IMR-90 (cell line): ENCODE results near the gene ACSL3. TPM values are rescaled to one million over a fixed set of nuclear protein-coding genes. Genes with fewer than 3 reads are reported as not detected.

ENCODE experiments used
- ATAC-seq: fragments of 200-7000 bp; cut with Tn5 transposase; 2 replicates; pipeline ENCODE4 v1.9.1; 2020; ENCODE audit warnings: low read depth, mild to moderate bottlenecking, moderate library complexity
- BruUV-seq: library from RNA; stranded (reverse); fragments of 400-500 nt; replicated peaks from 2 replicates; lab custom pipeline; 2021; lab: Mats Ljungman, UMichigan
- CTCF ChIA-PET: fragments of 300-600 bp; formaldehyde crosslinking; extraction: SDS; loops from one replicate; lab custom pipeline; 2021; ENCODE audit warnings: antibody characterized with exemption; lab: Yijun Ruan, JAX
- POLR2A ChIA-PET: fragments of 300-600 bp; sonication (Branson Sonifier 250); formaldehyde crosslinking; loops from one replicate; lab custom pipeline; 2022; ENCODE audit warnings: antibody characterized with exemption; ENCODE audit not compliant: unreplicated experiment; lab: Charles Lee
- DNase-seq: peaks from one replicate; pipeline ENCODE4 v3.0.0; 2013
- H2AFZ ChIP-seq: replicated peaks from 2 replicates; pipeline ENCODE3; 2013; ENCODE audit warnings: low read length, mild to moderate bottlenecking; ENCODE audit not compliant: poor library complexity
- H2AK5ac ChIP-seq: 2 replicates; pipeline ENCODE4 v1.6.1; 2013; ENCODE audit warnings: low read depth, low read length, inconsistent platforms
- H2AK9ac ChIP-seq: replicated peaks from 2 replicates; pipeline ENCODE3; 2013; ENCODE audit warnings: mild to moderate bottlenecking, low read depth, low read length, moderate library complexity; ENCODE audit not compliant: poor library complexity
- H2BK120ac ChIP-seq: 2 replicates; pipeline ENCODE4 v1.6.1; 2013; ENCODE audit warnings: low read depth, low read length, inconsistent platforms
- H2BK15ac ChIP-seq: 3 replicates; pipeline ENCODE4 v1.6.1; 2013; ENCODE audit warnings: low read depth, low read length, inconsistent platforms
- H2BK20ac ChIP-seq: 2 replicates; pipeline ENCODE4 v1.6.1; 2013; ENCODE audit warnings: low read depth, mild to moderate bottlenecking, inconsistent platforms, low read length, moderate library complexity
- H2BK5ac ChIP-seq: 2 replicates; pipeline ENCODE4 v1.6.1; 2013; ENCODE audit warnings: mild to moderate bottlenecking, low read depth, low read length, inconsistent platforms; ENCODE audit not compliant: poor library complexity, severe bottlenecking
- H3K14ac ChIP-seq: replicated peaks from 2 replicates; pipeline ENCODE4 v1.6.1; 2013; ENCODE audit warnings: low read depth, low read length, inconsistent platforms
- H3K18ac ChIP-seq: 2 replicates; pipeline ENCODE4 v1.6.1; 2013; ENCODE audit warnings: low read depth, low read length, control low read depth
- H3K23ac ChIP-seq: 2 replicates; pipeline ENCODE4 v1.6.1; 2013; ENCODE audit warnings: low read depth, low read length, inconsistent platforms
- H3K27ac ChIP-seq: 2 replicates; pipeline ENCODE4 v1.5.1; 2013; ENCODE audit warnings: mild to moderate bottlenecking, control low read depth, low read length; ENCODE audit not compliant: insufficient read depth
- H3K27me3 ChIP-seq: 2 replicates; pipeline ENCODE4 v1.6.1; 2013; ENCODE audit warnings: low read length; ENCODE audit not compliant: control insufficient read depth, insufficient read depth
- H3K36me3 ChIP-seq: 2 replicates; pipeline ENCODE4 v1.6.1; 2013; ENCODE audit warnings: low read length, mixed read lengths; ENCODE audit not compliant: control insufficient read depth, insufficient read depth
- H3K4ac ChIP-seq: 2 replicates; pipeline ENCODE4 v1.6.1; 2013; ENCODE audit warnings: low read depth, low read length, inconsistent platforms
- H3K4me1 ChIP-seq: 2 replicates; pipeline ENCODE4 v1.6.1; 2013; ENCODE audit warnings: low read length, mixed read lengths; ENCODE audit not compliant: control insufficient read depth, insufficient read depth
- H3K4me2 ChIP-seq: 2 replicates; pipeline ENCODE4 v1.6.1; 2013; ENCODE audit warnings: low read depth, mild to moderate bottlenecking, control low read depth, low read length, moderate library complexity
- H3K4me3 ChIP-seq: 2 replicates; pipeline ENCODE4 v1.5.1; 2013; ENCODE audit warnings: low read depth, mild to moderate bottlenecking, control low read depth, low read length, moderate library complexity; ENCODE audit not compliant: insufficient read depth
- H3K56ac ChIP-seq: 2 replicates; pipeline ENCODE4 v1.6.1; 2013; ENCODE audit warnings: low read length, inconsistent platforms; ENCODE audit not compliant: insufficient read depth; ENCODE audit errors: extremely low read depth
- H3K79me1 ChIP-seq, 2 experiments: 2 replicates each; pipeline ENCODE4 v1.6.1; 2013; ENCODE audit warnings: low read length in 2 of 2, inconsistent platforms in 1 of 2, low read depth in 1 of 2
- H3K9ac ChIP-seq: 2 replicates; pipeline ENCODE4 v1.6.1; 2013; ENCODE audit warnings: low read depth, low read length, control low read depth
- H3K9me1 ChIP-seq: 2 replicates; pipeline ENCODE4 v1.6.1; 2013; ENCODE audit warnings: low read length, inconsistent platforms; ENCODE audit not compliant: insufficient read depth
- H3K9me3 ChIP-seq: 2 replicates; pipeline ENCODE4 v1.6.1; 2013; ENCODE audit warnings: low read length; ENCODE audit not compliant: control insufficient read depth, insufficient read depth
- H4K20me1 ChIP-seq: 2 replicates; pipeline ENCODE4 v1.6.1; 2013; ENCODE audit warnings: low read length, inconsistent platforms; ENCODE audit not compliant: insufficient read depth
- H4K5ac ChIP-seq: 2 replicates; pipeline ENCODE4 v1.6.1; 2013; ENCODE audit warnings: mild to moderate bottlenecking, low read depth, low read length, control low read depth
- H4K8ac ChIP-seq, 2 experiments: 2 replicates each; pipeline ENCODE4 v1.6.1; 2013; ENCODE audit warnings: low read depth in 2 of 2, low read length in 2 of 2, control low read depth in 1 of 2, inconsistent platforms in 1 of 2
- H4K91ac ChIP-seq: 2 replicates; pipeline ENCODE4 v1.6.1; 2013; ENCODE audit warnings: low read depth, low read length, inconsistent platforms; ENCODE audit not compliant: insufficient read depth
- BHLHE40 ChIP-seq: fragments of 150-350 bp; IDR thresholded peaks from 2 replicates; pipeline ENCODE4 v1.6.1; 2016; ENCODE audit warnings: mild to moderate bottlenecking, low read depth, low read length
- CEBPB ChIP-seq: IDR thresholded peaks from 2 replicates; pipeline ENCODE4 v1.6.1; 2012; ENCODE audit warnings: low read depth, low read length, improper control_type of control experiment
- CHD1 ChIP-seq: IDR thresholded peaks from 2 replicates; pipeline ENCODE4 v1.6.1; 2012; ENCODE audit warnings: low read depth, low read length, improper control_type of control experiment
- CTCF ChIP-seq: conservative IDR thresholded peaks from 2 replicates; pipeline ENCODE4 v1.5.1; 2012; ENCODE audit warnings: mild to moderate bottlenecking, low read depth, low read length, improper control_type of control experiment
- FOS ChIP-seq: fragments of 150-350 bp; IDR thresholded peaks from 2 replicates; pipeline ENCODE4 v1.6.1; 2016; ENCODE audit warnings: low read depth, low read length
- MAFK ChIP-seq: IDR thresholded peaks from 2 replicates; pipeline ENCODE4 v1.6.1; 2012; ENCODE audit warnings: low read depth, low read length, improper control_type of control experiment
- MAZ ChIP-seq: IDR thresholded peaks from 2 replicates; pipeline ENCODE4 v1.6.1; 2012; ENCODE audit warnings: low read depth, mild to moderate bottlenecking, low read length, improper control_type of control experiment, moderate library complexity, borderline replicate concordance
- MXI1 ChIP-seq: IDR thresholded peaks from 2 replicates; pipeline ENCODE4 v1.6.1; 2012; ENCODE audit warnings: low read depth, mild to moderate bottlenecking, low read length, moderate library complexity, borderline replicate concordance
- POLR2A ChIP-seq: IDR thresholded peaks from 2 replicates; pipeline ENCODE4 v1.6.1; 2012; ENCODE audit warnings: mild to moderate bottlenecking, low read depth, low read length
- RAD21 ChIP-seq: IDR thresholded peaks from 2 replicates; pipeline ENCODE4 v1.6.1; 2012; ENCODE audit warnings: low read length, improper control_type of control experiment
- RCOR1 ChIP-seq: IDR thresholded peaks from 2 replicates; pipeline ENCODE4 v1.6.1; 2012; ENCODE audit warnings: mild to moderate bottlenecking, low read length, improper control_type of control experiment; ENCODE audit not compliant: insufficient replicate concordance
- RFX5 ChIP-seq: IDR thresholded peaks from 2 replicates; pipeline ENCODE4 v1.8.0; 2012; ENCODE audit warnings: low read depth, mild to moderate bottlenecking, low read length, moderate library complexity
- SMC3 ChIP-seq: fragments of 150-350 bp; IDR thresholded peaks from 2 replicates; pipeline ENCODE4 v1.6.1; 2016; ENCODE audit warnings: low read depth, mild to moderate bottlenecking, antibody characterized with exemption, low read length, moderate library complexity
- WGBS, 2 experiments: methylation state at CpG; one replicate each; pipeline versions ENCODE4 v1.1.5 to v1.1.7; 2013; ENCODE audit warnings: missing lambda C conversion rate in 2 of 2; ENCODE audit not compliant: insufficient read length in 1 of 2; ENCODE audit errors: extremely low coverage in 2 of 2; 5-methylcytosine and 5-hydroxymethylcytosine counted together
- dilution Hi-C: fragments of 300-500 bp; cut with HindIII; formaldehyde crosslinking; loops from one replicate; pipeline ENCODE4 v1.14.3; 2018; ENCODE audit warnings: low sequenced_read_pairs; ENCODE audit not compliant: unreplicated experiment
- in situ Hi-C: fragments of 300-500 bp; cut with MboI; formaldehyde crosslinking; loops from 3 replicates; pipeline ENCODE4 v1.14.3; 2019; ENCODE audit warnings: low sequenced_read_pairs, inconsistent platforms, mixed read lengths
- intact Hi-C: fragments of 100-400 bp; cut with micrococcal nuclease; formaldehyde crosslinking; loops from 2 replicates; pipeline ENCODE4 v1.10.0; 2022
- polyA plus RNA-seq, 3 experiments: library from polyadenylated mRNA; depleted of rRNA; stranded (reverse); fragments of >200 nt; gene quantifications; 2 replicates each; pipeline ENCODE4 v1.2.3, GENCODE V29; 2012; ENCODE audit warnings: low replicate concordance in 1 of 3
- total RNA-seq: library from RNA; depleted of rRNA; stranded (reverse); fragments of >200 nt; gene quantifications from 2 replicates; pipeline ENCODE4 v1.2.3, GENCODE V29; 2012
- TF ChIP-seq, protein P1 (sequence below): fragments of 150-350 bp; IDR thresholded peaks from 2 replicates; pipeline ENCODE4 v1.6.1; 2016; ENCODE audit warnings: low read depth, mild to moderate bottlenecking, low read length, moderate library complexity, borderline replicate concordance

The ACSL3 gene
- total and polyA plus RNA-seq, 2 of the 4 experiments (the other 2 are of a cell fraction): 31.0 to 84.2 TPM

DNA sequence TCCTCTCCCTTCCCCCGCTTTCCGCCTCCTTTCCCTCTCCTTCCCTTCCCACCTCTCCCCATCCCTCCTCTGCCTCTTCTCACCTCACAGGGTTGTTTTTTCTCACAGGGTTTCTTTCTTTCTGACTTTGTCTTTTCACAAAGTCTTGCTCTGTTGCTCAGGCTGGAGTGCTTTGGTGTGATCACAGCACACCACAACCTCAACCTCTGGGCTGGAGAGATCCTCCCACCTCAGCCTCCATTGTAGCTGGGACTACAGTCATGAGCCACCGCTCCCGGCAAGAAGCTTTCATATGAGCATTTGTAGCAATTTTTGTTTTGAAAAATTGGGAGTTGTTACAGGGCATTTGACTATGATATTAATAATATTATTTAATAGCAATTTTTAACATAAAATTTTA, 32.9 kb downstream of the ACSL3 start:
- no peak overlapping the region for H3K9ac ChIP-seq
- H3K27me3 ChIP-seq: no peaks in the 10 kb centered on the region
- ChIA-PET CTCF (no interaction called here), POLR2A (no interaction called here)
- TF ChIP-seq MXI1 (no peak), POLR2A (no peak), RCOR1 (no peak), MAZ (no peak), CEBPB (no peak), BHLHE40 (no peak), RAD21 (no peak), CTCF (no peak), CHD1 (no peak), RFX5 (no peak), MAFK (no peak), FOS (no peak), SMC3 (no peak)
- TF ChIP-seq, protein P1, sequence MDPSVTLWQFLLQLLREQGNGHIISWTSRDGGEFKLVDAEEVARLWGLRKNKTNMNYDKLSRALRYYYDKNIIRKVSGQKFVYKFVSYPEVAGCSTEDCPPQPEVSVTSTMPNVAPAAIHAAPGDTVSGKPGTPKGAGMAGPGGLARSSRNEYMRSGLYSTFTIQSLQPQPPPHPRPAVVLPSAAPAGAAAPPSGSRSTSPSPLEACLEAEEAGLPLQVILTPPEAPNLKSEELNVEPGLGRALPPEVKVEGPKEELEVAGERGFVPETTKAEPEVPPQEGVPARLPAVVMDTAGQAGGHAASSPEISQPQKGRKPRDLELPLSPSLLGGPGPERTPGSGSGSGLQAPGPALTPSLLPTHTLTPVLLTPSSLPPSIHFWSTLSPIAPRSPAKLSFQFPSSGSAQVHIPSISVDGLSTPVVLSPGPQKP: no peak
- no peak overlapping the region for H3K14ac ChIP-seq
- H3K4me1 ChIP-seq: peaks cover 11% of the 10 kb centered on the region
- WGBS, 2 experiments: 100% methylated on average over 2 of the region's 4 CpGs; no CpG with 5 or more reads in 1 of the 2 experiments
- H3K18ac ChIP-seq: no peak overlapping the region; the same call in 1 of the 2 replicates
- DNase-seq (no peak), ATAC-seq (no peak)
- H3K23ac ChIP-seq: no peak overlapping the region
- dilution Hi-C loops (no loop called here), intact Hi-C loops (no loop called here), in situ Hi-C loops (no loop called here)
- H2BK5ac ChIP-seq: no peak overlapping the region
- H3K79me1 ChIP-seq: peaks cover 16 to 52% of the 10 kb centered on the region in 2 experiments
- H2BK20ac ChIP-seq: 0 out of 2 replicates have a peak overlapping the region, but pooled peaks have one; percentile 26
- no peaks in the 10 kb centered on the region for H3K9me3 ChIP-seq
- H3K4me2 ChIP-seq: no peak overlapping the region
- H4K8ac ChIP-seq: no peak overlapping the region
- H4K5ac ChIP-seq: no peak overlapping the region; the same call in 1 of the 2 replicates
- H3K56ac ChIP-seq: no peak overlapping the region
- H4K91ac ChIP-seq: no peak overlapping the region
- H2AK9ac ChIP-seq: no peak overlapping the region
- H3K9me1 ChIP-seq: no peaks in the 10 kb centered on the region
- H3K4ac ChIP-seq: no peak overlapping the region
- H3K27ac ChIP-seq: no peak overlapping the region
- no peak overlapping the region for H2AK5ac ChIP-seq
- peaks cover 3% of the 10 kb centered on the region for H3K36me3 ChIP-seq
- BruUV-seq: no TSS peak
- peaks cover 44% of the 10 kb centered on the region; the same call in 1 of the 2 replicates for H4K20me1 ChIP-seq
- no peak overlapping the region for H2AFZ ChIP-seq
- H2BK15ac ChIP-seq: no peak overlapping the region
- no peak overlapping the region for H2BK120ac ChIP-seq
- H3K4me3 ChIP-seq: no peak overlapping the region
